Measurements from ENCODE around the gene APP. TPM values are rescaled to one million over a fixed set of nuclear protein-coding genes. Genes with fewer than 3 reads are reported as not detected.

APP gene
- total RNA-seq, 2 experiments from 2014 or later, result 39.3 to 39.4 TPM

DNA sequence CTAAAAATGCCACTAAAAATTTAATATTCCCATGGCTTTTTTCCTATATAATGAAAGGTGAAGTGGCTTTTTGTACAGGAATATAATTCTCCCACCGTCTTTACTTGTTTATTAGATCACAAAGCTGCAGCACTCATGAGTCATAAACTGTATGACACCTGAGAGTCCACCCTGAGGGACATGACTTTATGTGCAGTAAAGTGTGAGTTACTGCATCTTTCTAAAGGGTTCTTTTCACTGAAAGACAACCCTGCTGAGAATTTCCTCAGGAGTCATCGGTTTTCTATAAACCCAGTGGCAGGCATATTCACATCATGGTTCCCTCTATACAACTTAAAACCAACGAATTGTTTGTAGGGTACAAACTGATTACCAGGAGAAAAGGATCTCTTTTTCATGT lies 77.4 kb downstream of the APP start:
- no peaks in the 10 kb centered on the region for H3K27me3 Mint-ChIP-seq
- ATAC-seq (no peak), DNase-seq (no peak)
- ChIA-PET POLR2A (no interaction called here), CTCF (no interaction called here)
- no peak overlapping the region for H3K27ac Mint-ChIP-seq
- intact Hi-C loops (cut with micrococcal nuclease), result no loop called here
- H3K4me1 Mint-ChIP-seq (ENCODE audit: low read depth), result no peaks in the 10 kb centered on the region
- no peaks in the 10 kb centered on the region for H3K9me3 Mint-ChIP-seq
- TF ChIP-seq, protein P1, sequence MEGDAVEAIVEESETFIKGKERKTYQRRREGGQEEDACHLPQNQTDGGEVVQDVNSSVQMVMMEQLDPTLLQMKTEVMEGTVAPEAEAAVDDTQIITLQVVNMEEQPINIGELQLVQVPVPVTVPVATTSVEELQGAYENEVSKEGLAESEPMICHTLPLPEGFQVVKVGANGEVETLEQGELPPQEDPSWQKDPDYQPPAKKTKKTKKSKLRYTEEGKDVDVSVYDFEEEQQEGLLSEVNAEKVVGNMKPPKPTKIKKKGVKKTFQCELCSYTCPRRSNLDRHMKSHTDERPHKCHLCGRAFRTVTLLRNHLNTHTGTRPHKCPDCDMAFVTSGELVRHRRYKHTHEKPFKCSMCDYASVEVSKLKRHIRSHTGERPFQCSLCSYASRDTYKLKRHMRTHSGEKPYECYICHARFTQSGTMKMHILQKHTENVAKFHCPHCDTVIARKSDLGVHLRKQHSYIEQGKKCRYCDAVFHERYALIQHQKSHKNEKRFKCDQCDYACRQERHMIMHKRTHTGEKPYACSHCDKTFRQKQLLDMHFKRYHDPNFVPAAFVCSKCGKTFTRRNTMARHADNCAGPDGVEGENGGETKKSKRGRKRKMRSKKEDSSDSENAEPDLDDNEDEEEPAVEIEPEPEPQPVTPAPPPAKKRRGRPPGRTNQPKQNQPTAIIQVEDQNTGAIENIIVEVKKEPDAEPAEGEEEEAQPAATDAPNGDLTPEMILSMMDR (IDR thresholded peaks at IDR 0.05), result no peak
- peaks cover 6% of the 10 kb centered on the region for H3K36me3 Mint-ChIP-seq (ENCODE audit: low read depth)
- no peak overlapping the region for H3K4me3 Mint-ChIP-seq

DNA sequence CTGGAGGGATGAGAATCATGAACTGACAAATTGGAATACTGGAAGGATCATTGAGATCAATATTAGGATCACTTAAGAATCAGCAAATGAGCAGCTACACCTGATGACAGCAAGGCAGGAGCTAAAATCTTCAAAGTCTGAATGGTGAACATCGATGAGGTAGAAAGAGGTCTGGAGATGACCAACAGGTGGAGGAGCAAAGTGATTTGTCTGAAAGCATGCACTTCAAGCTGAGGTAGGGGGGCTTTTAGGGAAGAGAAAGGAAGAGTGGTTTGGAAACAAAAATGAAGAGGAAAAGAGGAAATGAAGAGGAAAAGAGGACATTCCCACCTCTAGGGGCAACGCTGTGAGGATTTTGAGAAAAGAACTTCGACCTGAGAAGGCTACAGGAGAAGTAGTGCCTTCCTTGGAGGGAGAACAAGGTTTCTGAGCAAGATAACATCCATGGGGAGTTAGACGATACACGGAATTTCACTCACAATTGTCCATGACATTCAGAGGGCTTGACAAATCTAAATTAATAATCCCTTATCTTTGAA lies 79.0 kb downstream of the APP start:
- TF ChIP-seq, protein P1 (IDR thresholded peaks at IDR 0.05), result no peak
- ChIA-PET POLR2A (no interaction called here), CTCF (no interaction called here)
- ATAC-seq (no peak), DNase-seq (no peak)
- H3K36me3 Mint-ChIP-seq (ENCODE audit: low read depth), result peaks cover 6% of the 10 kb centered on the region
- peaks cover 4% of the 10 kb centered on the region for H3K4me1 Mint-ChIP-seq (ENCODE audit: low read depth)
- no peaks in the 10 kb centered on the region for H3K9me3 Mint-ChIP-seq
- H3K27me3 Mint-ChIP-seq, result no peaks in the 10 kb centered on the region
- intact Hi-C loops (cut with micrococcal nuclease), result no loop called here
- H3K4me3 Mint-ChIP-seq, result no peak overlapping the region
- no peak overlapping the region for H3K27ac Mint-ChIP-seq

DNA sequence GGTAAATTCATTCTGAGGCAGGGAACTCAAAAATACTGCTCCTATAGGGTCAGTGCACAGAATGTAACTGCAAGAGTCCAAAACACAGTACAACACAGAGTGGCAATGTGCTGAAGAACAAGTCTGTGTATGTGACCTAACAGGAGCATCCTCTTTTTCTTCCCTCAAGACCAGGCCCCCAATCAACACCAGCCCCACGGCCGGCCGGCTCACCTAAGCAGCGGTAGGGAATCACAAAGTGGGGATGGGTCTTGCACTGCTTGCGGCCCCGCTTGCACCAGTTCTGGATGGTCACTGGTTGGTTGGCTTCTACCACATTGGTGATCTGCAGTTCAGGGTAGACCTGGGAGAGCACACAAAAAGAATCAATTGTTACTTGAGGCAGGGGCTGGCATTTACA lies 80.8 kb downstream of the APP start:
- H3K9me3 Mint-ChIP-seq, result no peaks in the 10 kb centered on the region

DNA sequence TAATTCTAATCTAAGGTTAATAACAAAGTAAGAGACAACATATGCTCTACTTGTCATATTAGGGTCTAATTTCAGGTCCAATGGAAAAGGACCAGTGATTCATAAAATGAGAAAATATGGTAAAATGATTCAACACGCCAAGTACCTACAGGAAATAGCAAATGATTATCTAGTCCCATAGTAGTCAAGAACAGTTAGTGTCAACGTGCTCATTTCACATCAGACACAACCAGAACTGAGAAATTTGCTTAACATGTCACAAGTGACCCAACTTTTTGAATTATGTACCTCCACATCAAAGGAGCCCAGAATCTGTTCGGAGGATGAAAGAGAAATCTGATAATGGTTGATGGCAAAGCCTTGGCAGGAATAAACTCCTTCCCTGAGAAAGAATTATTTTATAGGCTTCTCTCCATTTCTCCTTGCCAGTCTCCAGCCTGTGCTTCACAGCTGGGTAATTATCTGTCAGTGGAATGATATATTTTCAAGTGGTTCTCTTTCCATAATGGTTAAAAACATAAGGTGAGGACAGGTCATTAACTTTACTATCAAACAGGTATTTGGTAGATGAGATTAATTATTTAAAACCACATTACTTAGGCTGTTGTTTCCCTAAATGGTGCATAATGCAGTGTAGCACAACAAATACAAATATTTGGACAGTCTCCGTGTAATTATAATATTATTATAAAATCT lies 83.2 kb downstream of the APP start:
- TF ChIP-seq, protein P1 (IDR thresholded peaks at IDR 0.05), result no peak
- Mint-ChIP-seq H3K4me1 (ENCODE audit: low read depth) (peaks cover 9% of the 10 kb centered on the region), H3K27ac (no peak overlapping the region), H3K27me3 (no peaks in the 10 kb centered on the region), H3K36me3 (ENCODE audit: low read depth) (peaks cover 6% of the 10 kb centered on the region), H3K9me3 (no peaks in the 10 kb centered on the region), H3K4me3 (no peak overlapping the region)
- intact Hi-C loops (cut with micrococcal nuclease), result no loop called here
- DNase-seq (no peak), ATAC-seq (no peak)
- CTCF ChIA-PET, result no interaction called here
- POLR2A ChIA-PET, result no interaction called here

More for the DNA sequence above, 80.8 kb downstream of the APP start:
- POLR2A ChIA-PET, result no interaction called here
- intact Hi-C loops (cut with micrococcal nuclease), result no loop called here
- TF ChIP-seq, protein P1 (IDR thresholded peaks at IDR 0.05), result no peak
- DNase-seq (no peak), ATAC-seq (no peak)
- Mint-ChIP-seq H3K27ac (no peak overlapping the region), H3K4me1 (ENCODE audit: low read depth) (peaks cover 4% of the 10 kb centered on the region), H3K36me3 (ENCODE audit: low read depth) (peaks cover 3% of the 10 kb centered on the region), H3K27me3 (no peaks in the 10 kb centered on the region), H3K4me3 (no peak overlapping the region)
- CTCF ChIA-PET, result no interaction called here

DNA sequence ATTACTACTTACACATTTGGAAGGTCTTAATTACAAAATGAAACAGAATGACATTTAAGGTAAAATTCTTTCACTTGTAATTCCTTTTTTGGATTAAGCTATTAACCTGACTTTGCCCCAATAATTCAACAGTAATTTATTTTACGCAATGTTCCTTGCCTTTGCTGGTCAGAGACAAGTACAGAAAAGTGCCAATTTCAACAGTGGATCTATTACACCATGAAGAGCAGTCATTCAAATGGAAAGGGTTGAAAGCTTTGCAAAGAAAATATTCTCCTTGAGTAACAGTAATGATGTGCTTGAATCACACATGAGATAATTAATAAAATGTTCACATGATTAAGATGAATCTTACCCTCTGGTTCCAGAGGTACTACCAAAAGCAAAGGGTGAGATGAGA lies 84.7 kb downstream of the APP start:
- H3K36me3 Mint-ChIP-seq (ENCODE audit: low read depth), result peaks cover 9% of the 10 kb centered on the region
- ChIA-PET CTCF (no interaction called here), POLR2A (no interaction called here)
- no peaks in the 10 kb centered on the region for H3K27me3 Mint-ChIP-seq
- H3K9me3 Mint-ChIP-seq, result no peaks in the 10 kb centered on the region
- TF ChIP-seq, protein P1 (IDR thresholded peaks at IDR 0.05), result no peak
- DNase-seq (no peak), ATAC-seq (no peak)
- H3K4me1 Mint-ChIP-seq (ENCODE audit: low read depth), result peaks cover 9% of the 10 kb centered on the region
- H3K4me3 Mint-ChIP-seq, result no peak overlapping the region
- H3K27ac Mint-ChIP-seq, result no peak overlapping the region
- intact Hi-C loops (cut with micrococcal nuclease), result no loop called here

All from activated CD8-positive, alpha-beta T cell treated with anti-CD3 and anti-CD28 coated beads for 36 hours (primary cell).